SU-DHL-6 (cell line): ENCODE data around the gene ART5.

Source experiments
- EZH2phosphoT487 ChIP-seq: fragments of 200-600 bp; sonication (generic), shearing (Covaris generic); conservative IDR thresholded peaks from 2 replicates; pipeline ENCODE4 v1.6.1; 2018; ENCODE audit warnings: mild to moderate bottlenecking, antibody characterized with exemption, low read length, moderate library complexity, mixed read lengths
- TF ChIP-seq, protein P1 (sequence below): fragments of 200-600 bp; sonication (generic); IDR thresholded peaks from one replicate; pipeline ENCODE4 v1.5.1; 2017; ENCODE audit warnings: antibody characterized with exemption, mild to moderate bottlenecking, low read length, moderate library complexity; ENCODE audit not compliant: insufficient read depth, poor library complexity, severe bottlenecking

DNA sequence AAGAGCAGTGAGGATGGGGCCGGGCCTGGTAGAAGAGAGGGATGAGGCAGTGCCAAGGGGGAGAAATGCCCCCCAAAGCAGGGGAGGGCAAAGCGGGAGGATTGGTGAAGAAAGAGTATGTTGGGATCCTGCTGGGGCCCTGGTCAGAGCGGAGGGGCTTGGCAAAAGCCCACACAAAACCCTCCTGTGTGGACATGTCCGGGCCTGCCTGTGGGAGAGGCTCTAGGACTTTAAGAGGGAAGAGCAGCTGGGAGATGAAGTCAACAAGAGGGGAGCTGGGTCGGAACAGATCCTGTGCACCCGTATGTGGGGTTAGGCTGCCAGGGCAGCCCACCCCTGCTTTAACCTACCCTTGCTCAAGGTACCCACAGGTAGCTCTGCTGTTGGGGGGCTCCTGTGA lies 25.8 kb downstream of the ART5 start:
- TF ChIP-seq, protein P1, sequence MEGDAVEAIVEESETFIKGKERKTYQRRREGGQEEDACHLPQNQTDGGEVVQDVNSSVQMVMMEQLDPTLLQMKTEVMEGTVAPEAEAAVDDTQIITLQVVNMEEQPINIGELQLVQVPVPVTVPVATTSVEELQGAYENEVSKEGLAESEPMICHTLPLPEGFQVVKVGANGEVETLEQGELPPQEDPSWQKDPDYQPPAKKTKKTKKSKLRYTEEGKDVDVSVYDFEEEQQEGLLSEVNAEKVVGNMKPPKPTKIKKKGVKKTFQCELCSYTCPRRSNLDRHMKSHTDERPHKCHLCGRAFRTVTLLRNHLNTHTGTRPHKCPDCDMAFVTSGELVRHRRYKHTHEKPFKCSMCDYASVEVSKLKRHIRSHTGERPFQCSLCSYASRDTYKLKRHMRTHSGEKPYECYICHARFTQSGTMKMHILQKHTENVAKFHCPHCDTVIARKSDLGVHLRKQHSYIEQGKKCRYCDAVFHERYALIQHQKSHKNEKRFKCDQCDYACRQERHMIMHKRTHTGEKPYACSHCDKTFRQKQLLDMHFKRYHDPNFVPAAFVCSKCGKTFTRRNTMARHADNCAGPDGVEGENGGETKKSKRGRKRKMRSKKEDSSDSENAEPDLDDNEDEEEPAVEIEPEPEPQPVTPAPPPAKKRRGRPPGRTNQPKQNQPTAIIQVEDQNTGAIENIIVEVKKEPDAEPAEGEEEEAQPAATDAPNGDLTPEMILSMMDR: no peak
- no peak for TF ChIP-seq EZH2phosphoT487
